Measurements from ENCODE around the gene CAPN13. TPM values are rescaled to one million over a fixed set of nuclear protein-coding genes. Genes with fewer than 3 reads are reported as not detected.

CAPN13 gene
- total and polyA plus RNA-seq, 2 experiments from 2014 or later, result not detected

DNA sequence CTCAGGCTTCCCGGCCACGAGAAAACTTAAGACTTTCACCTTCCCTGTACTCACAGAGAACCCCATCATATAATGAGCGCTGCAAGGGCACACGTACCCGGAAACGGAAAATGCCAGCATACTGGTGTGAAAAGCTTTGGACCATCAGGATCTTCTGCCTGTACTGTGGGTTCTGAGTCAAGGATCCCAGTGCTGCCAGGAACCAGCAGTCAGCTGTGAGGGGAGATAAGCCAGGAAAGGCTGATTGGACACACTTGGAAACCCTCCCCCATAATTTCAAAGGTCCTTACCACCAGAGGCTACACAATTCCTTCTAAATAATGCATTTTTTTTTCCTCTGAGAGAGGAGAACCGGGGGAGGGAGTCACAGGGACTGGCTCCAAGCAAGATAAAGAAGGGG lies 31.4 kb downstream of the CAPN13 start:
- no peak for TF ChIP-seq CTCF (IDR thresholded peaks at IDR 0.05; ENCODE audit: low read depth, low read length)
- DNase-seq (ENCODE audit: low read depth in 1 of 2, low spot score in 1 of 2), result peak in 1 of 2 donors; percentile 29
- no peaks in the 10 kb centered on the region for H3K27me3 ChIP-seq

GRCh38 chr2:30772021-30772705 lies 35.1 kb downstream of the CAPN13 start:
- no peak for DNase-seq (ENCODE audit: low read depth in 1 of 2, low spot score in 1 of 2)
- no peaks in the 10 kb centered on the region for H3K4me1 ChIP-seq (ENCODE audit: low read depth)
- H3K9me3 ChIP-seq (ENCODE audit: low read depth), result no peaks in the 10 kb centered on the region
- no peak overlapping the region for H3K27ac ChIP-seq
- H3K27me3 ChIP-seq, result no peaks in the 10 kb centered on the region
- H3K4me3 ChIP-seq, result no peak overlapping the region
- TF ChIP-seq CTCF (IDR thresholded peaks at IDR 0.05; ENCODE audit: low read depth, low read length), result no peak
- H3K36me3 ChIP-seq, result no peaks in the 10 kb centered on the region

More for the DNA sequence above, 31.4 kb downstream of the CAPN13 start:
- no peak overlapping the region for H3K4me3 ChIP-seq
- no peak overlapping the region for H3K27ac ChIP-seq
- H3K9me3 ChIP-seq (ENCODE audit: low read depth), result no peaks in the 10 kb centered on the region
- no peaks in the 10 kb centered on the region for H3K36me3 ChIP-seq
- no peaks in the 10 kb centered on the region for H3K4me1 ChIP-seq (ENCODE audit: low read depth)

GRCh38 chr2:30770816-30771576 lies 36.2 kb downstream of the CAPN13 start:
- no peak for TF ChIP-seq CTCF (IDR thresholded peaks at IDR 0.05; ENCODE audit: low read depth, low read length)
- Histone ChIP-seq H3K9me3 (ENCODE audit: low read depth) (no peaks in the 10 kb centered on the region), H3K4me1 (ENCODE audit: low read depth) (peaks cover 3% of the 10 kb centered on the region), H3K36me3 (no peaks in the 10 kb centered on the region), H3K27me3 (no peaks in the 10 kb centered on the region), H3K27ac (no peak overlapping the region), H3K4me3 (no peak overlapping the region)
- DNase-seq (ENCODE audit: low read depth in 1 of 2, low spot score in 1 of 2), result no peak

DNA sequence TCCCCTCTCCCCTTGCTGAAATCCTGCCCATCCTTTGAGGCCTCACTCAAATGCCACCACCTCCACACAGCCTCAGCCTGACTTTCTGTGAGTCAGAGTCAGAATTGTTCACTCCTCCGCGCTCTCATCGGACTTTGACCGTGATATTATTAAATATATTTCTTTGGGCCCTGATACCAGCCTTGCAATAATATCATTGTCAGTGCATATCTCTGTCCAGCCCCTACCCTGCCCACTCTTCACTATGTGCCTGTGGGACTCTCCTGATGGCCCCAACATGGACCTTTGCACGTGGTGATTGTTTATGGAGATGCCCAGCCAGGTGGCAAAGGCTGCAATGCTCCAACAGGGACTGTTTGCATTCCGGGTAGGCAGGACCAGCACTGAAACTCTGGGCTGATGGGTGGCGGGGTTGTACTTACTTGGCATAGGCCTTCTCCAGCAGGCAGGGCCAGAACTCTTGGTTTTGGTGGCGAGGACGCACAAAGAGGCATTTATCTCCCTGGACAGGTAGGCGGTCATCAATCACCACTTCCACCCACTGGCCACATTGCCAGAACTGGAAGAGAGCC lies 37.3 kb downstream of the CAPN13 start:
- no peak for TF ChIP-seq CTCF (IDR thresholded peaks at IDR 0.05; ENCODE audit: low read depth, low read length)

DNA sequence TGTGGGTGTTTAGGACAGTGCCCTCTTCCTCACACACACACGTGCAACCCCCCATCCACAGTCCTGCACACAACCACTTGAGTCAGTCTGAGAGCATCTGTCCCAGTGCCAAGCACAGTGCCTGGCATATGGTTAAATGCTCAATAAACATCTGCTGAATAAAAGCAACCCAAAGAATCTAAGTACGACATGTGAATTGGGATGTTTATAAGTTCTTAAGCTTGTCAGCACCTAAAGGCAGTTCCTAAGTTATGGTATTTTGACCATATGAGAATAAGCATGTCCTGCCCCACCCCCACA lies 37.8 kb downstream of the CAPN13 start:
- Histone ChIP-seq H3K36me3 (no peaks in the 10 kb centered on the region), H3K27ac (no peak overlapping the region), H3K27me3 (no peaks in the 10 kb centered on the region), H3K4me1 (ENCODE audit: low read depth) (peaks cover 3% of the 10 kb centered on the region), H3K4me3 (no peak overlapping the region), H3K9me3 (ENCODE audit: low read depth) (no peaks in the 10 kb centered on the region)
- no peak for TF ChIP-seq CTCF (IDR thresholded peaks at IDR 0.05; ENCODE audit: low read depth, low read length)
- DNase-seq (ENCODE audit: low read depth in 1 of 2, low spot score in 1 of 2), result no peak

More for the DNA sequence above, 37.3 kb downstream of the CAPN13 start:
- Histone ChIP-seq H3K27me3 (no peaks in the 10 kb centered on the region), H3K4me3 (no peak overlapping the region), H3K27ac (no peak overlapping the region), H3K4me1 (ENCODE audit: low read depth) (peaks cover 3% of the 10 kb centered on the region), H3K9me3 (ENCODE audit: low read depth) (no peaks in the 10 kb centered on the region), H3K36me3 (no peaks in the 10 kb centered on the region)
- DNase-seq (ENCODE audit: low read depth in 1 of 2, low spot score in 1 of 2), result no peak

Measured in cardiac muscle cell (in vitro differentiated cells and primary cell).